Measurements from ENCODE around the gene IL4I1. TPM values are rescaled to one million over a fixed set of nuclear protein-coding genes. Genes with fewer than 3 reads are reported as not detected.

The IL4I1 gene
- total and polyA plus RNA-seq, 9 donors = 0.53 to 1.2 (median 1.0) TPM

DNA sequence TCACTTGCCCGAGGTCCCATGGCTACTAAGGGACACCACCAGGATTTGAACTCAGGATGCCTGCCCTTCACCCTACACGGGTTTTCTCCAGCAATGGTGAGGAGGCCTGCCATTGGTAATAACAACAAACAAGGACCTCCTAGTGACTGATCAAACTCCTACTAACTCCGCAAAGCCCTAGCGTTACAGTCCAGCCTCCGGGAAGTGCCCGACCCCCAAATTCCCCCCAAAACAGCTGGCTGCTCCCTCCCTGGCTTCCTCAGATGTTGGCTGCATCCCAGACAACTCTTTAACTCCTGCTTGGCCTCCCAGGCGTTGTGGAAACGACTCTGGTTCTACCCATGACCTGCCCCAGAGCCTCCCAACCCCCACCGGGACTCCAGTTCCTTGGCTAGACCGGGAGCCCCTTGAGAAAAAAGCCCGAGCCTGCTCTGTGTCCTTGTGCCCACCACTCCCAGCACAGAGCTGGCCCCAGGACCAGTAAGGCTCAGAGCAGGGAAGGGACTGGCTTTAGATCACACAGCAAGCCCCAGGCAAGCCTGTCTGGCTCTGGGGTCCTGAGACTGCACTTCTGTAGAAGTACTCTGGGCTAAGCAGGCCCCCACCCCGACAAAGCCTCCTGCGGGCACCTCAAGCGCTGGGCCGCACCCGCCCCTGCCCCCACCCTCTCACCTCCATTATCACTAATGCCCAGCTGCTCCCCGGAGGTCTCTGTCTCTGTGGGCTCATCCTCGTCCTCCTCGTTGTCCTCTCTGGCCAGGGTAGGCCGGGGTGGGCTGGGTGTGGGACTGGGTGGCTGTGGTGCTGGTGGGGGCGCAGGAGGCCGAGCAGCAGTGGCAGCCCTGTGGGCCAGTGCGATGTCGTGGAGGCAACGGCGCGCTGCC lies 24.2 kb downstream of the IL4I1 start:
- 73% methylated on average over 14 of the region's 27 CpGs for WGBS (ENCODE audit: insufficient coverage)
- H3K27ac ChIP-seq (ENCODE audit: low read length) = no peak overlapping the region
- no peak overlapping the region for H3K4me3 ChIP-seq (ENCODE audit: low read length)
- DNase-seq = peak; percentile 35
- peaks cover 30% of the 10 kb centered on the region for H3K36me3 ChIP-seq (ENCODE audit: control insufficient read depth, insufficient read depth, low read length)
- no peaks in the 10 kb centered on the region for H3K27me3 ChIP-seq (ENCODE audit: control insufficient read depth, insufficient read depth, low read length)
- H3K9me3 ChIP-seq (replicated peaks; ENCODE audit: control insufficient read depth, low read depth, low read length) = no peaks in the 10 kb centered on the region
- H3K4me1 ChIP-seq (ENCODE audit: control insufficient read depth, insufficient read depth, low read length) = peaks cover 43% of the 10 kb centered on the region

DNA sequence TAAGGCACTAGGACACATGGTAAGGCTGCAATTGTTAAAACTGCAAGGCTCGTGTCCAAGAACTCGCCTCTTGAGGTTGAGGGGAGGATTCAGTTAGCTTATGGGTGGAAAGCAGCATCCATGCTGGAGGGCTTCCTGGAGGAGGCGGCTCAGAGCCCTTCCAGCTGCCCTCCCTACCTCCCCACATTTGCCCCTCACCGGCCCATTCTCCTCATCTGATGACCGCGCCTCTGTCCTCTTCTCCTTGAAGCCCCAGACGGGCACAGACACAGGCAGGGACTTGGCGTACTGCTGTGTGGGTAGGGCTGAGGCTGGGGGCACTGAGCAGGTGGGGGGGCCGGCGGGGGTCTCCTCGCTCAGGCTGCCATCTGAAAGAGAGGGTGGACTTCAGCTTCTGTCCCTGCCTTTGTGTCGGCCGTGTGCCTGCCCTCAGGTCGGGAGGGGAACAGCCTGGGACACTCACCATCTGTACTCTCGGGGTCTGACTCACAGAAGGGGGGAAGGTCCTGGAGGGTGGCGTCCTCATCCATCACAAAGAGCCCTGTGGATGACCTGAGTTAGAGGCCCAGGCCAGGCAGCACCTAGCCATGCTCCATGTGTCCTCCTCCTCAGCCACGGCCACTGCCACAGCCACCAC lies 25.2 kb downstream of the IL4I1 start:
- Histone ChIP-seq H3K4me3 (ENCODE audit: low read length) (no peak overlapping the region), H3K9me3 (replicated peaks; ENCODE audit: control insufficient read depth, low read depth, low read length) (no peaks in the 10 kb centered on the region), H3K27me3 (ENCODE audit: control insufficient read depth, insufficient read depth, low read length) (no peaks in the 10 kb centered on the region), H3K27ac (ENCODE audit: low read length) (no peak overlapping the region), H3K36me3 (ENCODE audit: control insufficient read depth, insufficient read depth, low read length) (peaks cover 30% of the 10 kb centered on the region), H3K4me1 (ENCODE audit: control insufficient read depth, insufficient read depth, low read length) (peaks cover 48% of the 10 kb centered on the region)
- peak; percentile 40 for DNase-seq
- WGBS (ENCODE audit: insufficient coverage) = 93% methylated on average over 4 of the region's 17 CpGs

DNA sequence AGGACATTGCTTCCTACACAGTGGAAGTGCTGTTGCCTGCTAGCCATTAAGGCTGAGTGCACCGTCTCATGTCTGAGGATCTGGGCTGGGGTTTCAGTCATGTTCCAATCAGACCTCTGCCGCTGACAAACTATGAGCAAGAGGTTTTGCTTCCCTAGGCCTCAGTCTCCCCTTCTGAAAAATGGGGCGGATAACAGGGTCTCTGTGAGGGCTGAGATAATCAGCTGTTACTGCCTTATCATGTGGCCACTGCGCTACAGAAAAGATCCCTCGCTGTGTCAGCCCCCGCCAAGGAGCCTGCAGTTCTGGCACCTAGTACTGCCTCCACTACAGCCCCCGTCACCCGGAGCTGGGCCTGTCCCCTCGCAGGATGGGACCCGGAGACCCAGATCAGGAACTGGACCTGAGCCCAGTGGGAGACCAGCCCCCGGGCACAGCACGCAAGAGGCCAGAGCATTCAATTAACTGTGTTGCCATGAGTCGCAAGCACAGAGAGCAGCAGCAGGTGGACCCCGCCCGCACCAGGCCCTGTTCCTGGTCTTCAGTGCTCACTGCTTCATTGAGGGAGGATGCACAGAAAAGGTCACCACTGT lies 26.3 kb downstream of the IL4I1 start:
- Histone ChIP-seq H3K27ac (ENCODE audit: low read length) (peak overlapping the region; percentile 92), H3K36me3 (ENCODE audit: control insufficient read depth, insufficient read depth, low read length) (peaks cover 30% of the 10 kb centered on the region), H3K4me1 (ENCODE audit: control insufficient read depth, insufficient read depth, low read length) (peaks cover 52% of the 10 kb centered on the region), H3K9me3 (replicated peaks; ENCODE audit: control insufficient read depth, low read depth, low read length) (no peaks in the 10 kb centered on the region), H3K27me3 (ENCODE audit: control insufficient read depth, insufficient read depth, low read length) (no peaks in the 10 kb centered on the region), H3K4me3 (ENCODE audit: low read length) (peak overlapping the region; percentile 48)
- WGBS (ENCODE audit: insufficient coverage) = 72% methylated on average over 15 of the region's 15 CpGs
- DNase-seq = no peak

DNA sequence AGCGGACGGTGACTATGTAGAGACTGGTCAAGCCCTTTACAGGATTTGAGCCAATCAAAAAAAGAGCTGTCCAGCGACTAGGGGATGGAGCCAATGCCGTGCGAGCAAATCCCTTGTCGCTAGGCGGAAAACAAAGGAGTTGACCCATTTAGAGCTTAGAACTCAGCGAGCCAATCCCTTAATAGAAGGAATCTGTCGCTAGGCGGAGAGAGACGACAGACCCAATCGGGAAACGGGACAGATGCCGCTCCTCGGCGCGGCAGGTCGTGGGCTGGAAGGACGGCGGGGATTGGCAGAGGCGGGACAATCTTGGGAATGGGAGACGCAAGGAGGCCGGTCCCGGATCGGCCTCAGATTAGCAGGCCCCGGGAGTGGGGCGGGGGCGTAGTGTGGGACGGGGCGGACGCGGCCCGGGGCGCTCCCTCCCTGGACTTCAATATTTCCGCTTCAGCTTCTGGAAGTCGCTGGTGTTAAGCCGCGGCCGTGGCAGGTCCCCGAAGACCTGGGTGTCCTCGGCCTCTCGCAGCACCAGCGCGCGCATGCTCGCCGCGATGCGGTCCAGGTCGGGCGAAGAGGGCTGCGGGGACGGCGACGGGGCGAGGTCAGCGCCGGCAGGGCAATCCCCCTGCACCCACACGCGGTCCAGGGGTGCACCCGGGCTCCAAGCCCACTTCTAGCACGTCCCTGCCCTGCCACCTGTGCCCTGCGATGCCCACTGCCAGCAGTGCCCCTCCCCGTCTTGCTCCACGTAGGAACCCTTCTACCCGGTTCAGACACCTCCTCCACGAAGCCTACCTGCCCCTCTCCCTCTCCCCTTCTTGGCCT lies 27.0 kb downstream of the IL4I1 start:
- under 1% methylated on average over 67 of the region's 67 CpGs for WGBS (ENCODE audit: insufficient coverage)
- Histone ChIP-seq H3K4me1 (ENCODE audit: control insufficient read depth, insufficient read depth, low read length) (peaks cover 50% of the 10 kb centered on the region), H3K36me3 (ENCODE audit: control insufficient read depth, insufficient read depth, low read length) (peaks cover 31% of the 10 kb centered on the region), H3K9me3 (replicated peaks; ENCODE audit: control insufficient read depth, low read depth, low read length) (no peaks in the 10 kb centered on the region), H3K27me3 (ENCODE audit: control insufficient read depth, insufficient read depth, low read length) (no peaks in the 10 kb centered on the region), H3K27ac (ENCODE audit: low read length) (peak overlapping the region; percentile 97), H3K4me3 (ENCODE audit: low read length) (peak overlapping the region; percentile 48)
- DNase-seq = peak; percentile 100

DNA sequence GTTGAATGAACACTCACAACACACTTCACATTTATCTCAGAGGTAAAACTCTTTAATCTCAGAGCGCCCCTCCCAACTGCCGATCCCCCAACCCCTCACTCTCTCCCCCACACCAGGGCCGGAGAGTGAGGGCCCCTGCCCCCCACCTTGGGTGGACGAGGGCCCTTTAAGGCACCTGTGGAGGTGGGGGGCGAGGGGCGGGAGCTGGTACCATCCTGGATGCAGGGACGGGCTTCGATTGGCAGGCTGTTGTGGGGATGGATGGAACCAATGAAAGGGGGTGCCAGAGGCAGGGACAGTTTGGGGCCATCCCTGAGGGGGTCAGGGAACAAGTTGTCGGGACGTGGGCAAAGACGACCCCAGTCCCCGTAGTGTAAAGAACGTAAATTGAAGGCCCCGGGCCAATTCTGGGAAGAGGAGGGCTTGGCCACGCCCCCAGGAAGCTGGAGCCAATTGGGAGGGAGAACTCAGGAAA lies 27.6 kb downstream of the IL4I1 start:
- peak overlapping the region; percentile 97 for H3K27ac ChIP-seq (ENCODE audit: low read length)
- H3K27me3 ChIP-seq (ENCODE audit: control insufficient read depth, insufficient read depth, low read length) = no peaks in the 10 kb centered on the region
- H3K4me3 ChIP-seq (ENCODE audit: low read length) = peak overlapping the region; percentile 40
- no peak for DNase-seq
- H3K9me3 ChIP-seq (replicated peaks; ENCODE audit: control insufficient read depth, low read depth, low read length) = no peaks in the 10 kb centered on the region
- peaks cover 50% of the 10 kb centered on the region for H3K4me1 ChIP-seq (ENCODE audit: control insufficient read depth, insufficient read depth, low read length)
- WGBS (ENCODE audit: insufficient coverage) = 0% methylated on average over 12 of the region's 15 CpGs
- H3K36me3 ChIP-seq (ENCODE audit: control insufficient read depth, insufficient read depth, low read length) = peaks cover 32% of the 10 kb centered on the region

DNA sequence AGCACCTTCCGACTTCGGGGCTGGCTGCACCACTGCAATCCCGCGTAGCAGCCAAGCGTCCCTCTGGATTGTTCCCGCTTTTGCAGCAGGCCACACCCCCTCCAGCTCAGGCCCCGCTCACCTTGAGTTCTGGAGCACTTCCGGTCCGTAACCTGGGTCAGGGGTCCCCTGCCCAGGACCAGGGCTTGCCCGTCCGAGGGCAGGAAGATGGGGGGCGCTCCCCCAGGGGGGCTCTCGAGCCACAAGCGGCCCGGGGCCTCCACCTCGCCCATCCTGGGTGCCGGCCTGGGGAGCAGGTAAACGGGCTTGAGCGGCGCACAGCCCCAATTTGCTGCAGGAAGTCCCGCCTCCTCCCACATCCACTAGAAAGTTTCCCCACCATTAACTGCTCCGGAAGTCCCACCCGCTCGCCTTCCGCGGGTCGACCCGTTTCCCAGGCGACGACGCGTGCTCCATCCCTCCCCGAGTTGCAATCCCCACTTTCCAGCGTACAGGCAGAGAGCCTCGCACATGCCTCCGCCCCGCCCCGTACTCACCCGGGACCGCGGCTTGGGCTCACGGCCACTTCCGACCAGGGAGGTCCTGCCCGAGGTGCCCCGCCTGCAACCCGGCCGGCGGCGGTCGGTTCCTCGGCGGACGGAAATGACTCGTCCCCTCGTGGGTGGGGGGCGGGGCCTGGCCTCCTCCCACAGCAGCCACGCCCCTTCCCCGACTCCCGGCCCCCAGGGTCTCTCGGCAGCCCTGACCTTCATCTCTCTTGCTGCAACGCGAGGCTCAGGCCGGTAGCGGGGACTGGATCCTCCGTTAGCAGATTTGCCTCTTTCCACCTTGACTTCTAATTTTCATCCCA lies 29.5 kb downstream of the IL4I1 start, which contains the start of gene PNKP:
Gene PNKP, minus strand, starts transcription at position 644 of the 850 bp plus-strand sequence. Its CDS starts 372 bp downstream, at position 272.
- Histone ChIP-seq H3K9me3 (replicated peaks; ENCODE audit: control insufficient read depth, low read depth, low read length) (no peaks in the 10 kb centered on the region), H3K27me3 (ENCODE audit: control insufficient read depth, insufficient read depth, low read length) (no peaks in the 10 kb centered on the region), H3K27ac (ENCODE audit: low read length) (peak within 1 kb of the TSS; percentile 97), H3K4me1 (ENCODE audit: control insufficient read depth, insufficient read depth, low read length) (peaks cover 50% of the 10 kb centered on the region), H3K36me3 (ENCODE audit: control insufficient read depth, insufficient read depth, low read length) (peaks cover 41% of the 10 kb centered on the region), H3K4me3 (ENCODE audit: low read length) (peak within 1 kb of the TSS; percentile 95)
- DNase-seq = peak; percentile 97
- under 1% methylated on average over 63 of the region's 65 CpGs for WGBS (ENCODE audit: insufficient coverage)

DNA sequence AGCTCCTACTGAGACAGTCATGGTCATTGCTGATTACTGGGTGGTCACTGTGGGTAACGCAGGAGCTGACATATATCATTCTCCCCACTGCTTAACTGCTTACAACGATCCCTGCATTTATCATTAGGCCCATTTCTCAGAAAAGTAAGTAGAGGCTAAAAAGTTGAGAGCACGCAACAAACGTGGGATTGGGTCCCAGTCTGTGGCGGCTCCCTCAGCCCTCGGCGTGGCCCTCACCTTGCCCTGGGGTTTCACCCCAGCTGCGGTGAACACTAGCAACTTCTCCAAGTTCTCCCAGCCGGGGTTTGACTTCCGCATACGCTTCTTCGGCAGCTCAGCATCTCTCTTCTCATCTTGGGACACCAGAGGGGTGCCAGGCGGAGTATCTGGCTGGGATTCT lies 31.8 kb downstream of the IL4I1 start:
- WGBS (ENCODE audit: insufficient coverage) = 82% methylated on average over 11 of the region's 13 CpGs
- no peaks in the 10 kb centered on the region for H3K9me3 ChIP-seq (replicated peaks; ENCODE audit: control insufficient read depth, low read depth, low read length)
- H3K27me3 ChIP-seq (ENCODE audit: control insufficient read depth, insufficient read depth, low read length) = no peaks in the 10 kb centered on the region
- H3K4me3 ChIP-seq (ENCODE audit: low read length) = no peak overlapping the region
- no peak for DNase-seq
- no peak overlapping the region for H3K27ac ChIP-seq (ENCODE audit: low read length)
- peaks cover 44% of the 10 kb centered on the region for H3K36me3 ChIP-seq (ENCODE audit: control insufficient read depth, insufficient read depth, low read length)
- peaks cover 44% of the 10 kb centered on the region for H3K4me1 ChIP-seq (ENCODE audit: control insufficient read depth, insufficient read depth, low read length)

DNA sequence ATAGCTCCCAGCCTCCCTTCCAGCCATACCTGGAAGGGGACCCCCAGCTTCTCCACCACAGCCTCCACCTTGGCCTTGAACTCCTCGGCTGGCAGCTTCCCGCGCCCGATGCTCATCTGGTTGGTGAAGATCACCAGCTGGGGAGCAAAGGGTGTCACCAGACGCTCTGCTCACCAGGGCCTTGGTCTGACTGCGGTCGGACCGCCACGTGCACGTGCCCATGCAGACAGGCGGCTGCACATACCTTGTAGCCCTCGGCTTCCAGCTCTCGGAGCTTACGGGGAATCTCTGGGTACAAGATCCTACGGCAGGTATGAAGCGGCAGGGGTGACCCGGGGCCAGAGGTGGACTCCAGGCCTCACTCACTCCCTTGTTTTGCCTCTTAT lies 32.8 kb downstream of the IL4I1 start:
- 88% methylated on average over 17 of the region's 17 CpGs for WGBS (ENCODE audit: insufficient coverage)
- no peaks in the 10 kb centered on the region for H3K9me3 ChIP-seq (replicated peaks; ENCODE audit: control insufficient read depth, low read depth, low read length)
- no peak overlapping the region for H3K4me3 ChIP-seq (ENCODE audit: low read length)
- H3K36me3 ChIP-seq (ENCODE audit: control insufficient read depth, insufficient read depth, low read length) = peaks cover 52% of the 10 kb centered on the region
- DNase-seq = peak; percentile 14
- H3K27me3 ChIP-seq (ENCODE audit: control insufficient read depth, insufficient read depth, low read length) = no peaks in the 10 kb centered on the region
- peaks cover 40% of the 10 kb centered on the region for H3K4me1 ChIP-seq (ENCODE audit: control insufficient read depth, insufficient read depth, low read length)
- no peak overlapping the region for H3K27ac ChIP-seq (ENCODE audit: low read length)

Data from muscle of leg (tissue), 11 donors.